GM10248 (cell line): ENCODE measurements around the gene FBXW11.

Experiments
- CTCF ChIA-PET: fragments of 300-600 bp; sonication (Branson Sonifier 250); formaldehyde crosslinking; extraction: SDS; loops from one replicate; lab custom pipeline; 2021; ENCODE audit warnings: antibody characterized with exemption; lab: Yijun Ruan, JAX
- POLR2A ChIA-PET: fragments of 350-650 bp; sonication (Branson Sonifier 250); formaldehyde crosslinking; extraction: SDS; loops from one replicate; lab custom pipeline; 2020; ENCODE audit warnings: antibody characterized with exemption; lab: Yijun Ruan, JAX
- DNase-seq: peaks from one replicate; pipeline ENCODE4 v3.0.0; 2012; ENCODE audit errors: extremely low spot score
- TF ChIP-seq, protein P1 (sequence below): IDR thresholded peaks from 2 replicates; pipeline ENCODE4 v1.5.1; 2012; ENCODE audit warnings: mild to moderate bottlenecking, low read depth; ENCODE audit errors: extremely low read depth, missing control alignments, control extremely low read depth

The FBXW11 gene

DNA sequence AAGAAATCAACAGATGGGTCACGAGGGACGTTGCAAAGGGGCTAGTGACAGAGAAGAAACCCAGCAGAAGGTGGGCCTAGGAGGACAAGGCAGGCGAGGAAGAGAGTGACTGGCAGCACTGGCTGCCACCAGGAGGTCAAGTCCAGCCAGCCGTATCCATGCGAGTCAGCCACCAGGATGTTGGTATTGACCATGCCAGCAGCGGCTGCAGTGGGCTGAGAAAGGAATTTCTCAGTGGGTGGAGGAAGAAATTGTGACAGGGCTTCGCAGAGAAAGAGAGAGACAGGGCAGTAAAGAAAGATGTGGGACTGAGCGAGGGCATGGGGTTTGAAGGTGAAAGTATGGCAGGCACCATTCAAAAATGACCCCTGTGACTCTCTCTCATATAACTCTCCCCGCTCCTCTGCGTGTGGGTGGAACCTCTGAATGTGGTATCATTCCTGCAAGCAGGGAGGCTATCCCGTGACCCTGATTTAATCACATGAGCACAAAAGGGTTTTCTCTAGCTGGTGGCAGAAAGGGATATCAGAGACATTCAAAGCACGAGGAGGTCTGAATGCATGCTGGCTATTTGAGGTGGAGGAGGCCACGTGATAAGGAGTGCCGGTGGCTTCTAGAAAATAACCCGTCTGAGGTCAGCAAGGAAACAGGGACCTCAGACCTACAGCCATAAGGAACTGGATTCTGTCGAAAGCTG lies 45.4 kb upstream of the FBXW11 start:
- ChIA-PET CTCF (interaction anchor here (1.2 to 1.3 kb wide), 2 partner anchors 140 kb away, joined by 3 to 4 read pairs; no protein-coding TSS in a partner anchor), POLR2A (no interaction called here)
- TF ChIP-seq, protein P1, sequence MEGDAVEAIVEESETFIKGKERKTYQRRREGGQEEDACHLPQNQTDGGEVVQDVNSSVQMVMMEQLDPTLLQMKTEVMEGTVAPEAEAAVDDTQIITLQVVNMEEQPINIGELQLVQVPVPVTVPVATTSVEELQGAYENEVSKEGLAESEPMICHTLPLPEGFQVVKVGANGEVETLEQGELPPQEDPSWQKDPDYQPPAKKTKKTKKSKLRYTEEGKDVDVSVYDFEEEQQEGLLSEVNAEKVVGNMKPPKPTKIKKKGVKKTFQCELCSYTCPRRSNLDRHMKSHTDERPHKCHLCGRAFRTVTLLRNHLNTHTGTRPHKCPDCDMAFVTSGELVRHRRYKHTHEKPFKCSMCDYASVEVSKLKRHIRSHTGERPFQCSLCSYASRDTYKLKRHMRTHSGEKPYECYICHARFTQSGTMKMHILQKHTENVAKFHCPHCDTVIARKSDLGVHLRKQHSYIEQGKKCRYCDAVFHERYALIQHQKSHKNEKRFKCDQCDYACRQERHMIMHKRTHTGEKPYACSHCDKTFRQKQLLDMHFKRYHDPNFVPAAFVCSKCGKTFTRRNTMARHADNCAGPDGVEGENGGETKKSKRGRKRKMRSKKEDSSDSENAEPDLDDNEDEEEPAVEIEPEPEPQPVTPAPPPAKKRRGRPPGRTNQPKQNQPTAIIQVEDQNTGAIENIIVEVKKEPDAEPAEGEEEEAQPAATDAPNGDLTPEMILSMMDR, result no peak
- DNase-seq, result no peak

DNA sequence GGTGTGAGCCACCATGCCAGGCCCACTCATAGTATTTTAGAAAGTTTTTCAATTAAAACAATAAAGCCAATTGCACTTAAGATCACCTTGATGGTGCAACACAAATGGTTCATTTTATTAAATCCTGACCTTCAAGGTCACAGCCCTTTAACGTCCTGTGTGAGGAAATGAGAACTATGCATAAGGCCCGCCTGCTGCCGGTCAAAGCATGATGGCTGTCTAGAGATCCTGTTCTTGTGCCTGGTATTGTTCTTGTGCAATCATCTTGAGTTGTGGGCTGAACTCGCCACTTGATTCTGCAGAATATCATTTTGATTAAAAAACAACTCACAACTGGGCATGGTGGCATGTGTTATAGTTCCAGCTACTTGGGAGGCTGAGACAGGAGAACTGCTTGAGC lies 43.6 kb upstream of the FBXW11 start:
- POLR2A ChIA-PET, result no interaction called here
- DNase-seq, result no peak
- CTCF ChIA-PET, result interaction anchor here (1.4 kb wide), 1 partner anchor 9 kb away, joined by 4 read pairs; no protein-coding TSS in a partner anchor
- TF ChIP-seq, protein P1, result no peak

DNA sequence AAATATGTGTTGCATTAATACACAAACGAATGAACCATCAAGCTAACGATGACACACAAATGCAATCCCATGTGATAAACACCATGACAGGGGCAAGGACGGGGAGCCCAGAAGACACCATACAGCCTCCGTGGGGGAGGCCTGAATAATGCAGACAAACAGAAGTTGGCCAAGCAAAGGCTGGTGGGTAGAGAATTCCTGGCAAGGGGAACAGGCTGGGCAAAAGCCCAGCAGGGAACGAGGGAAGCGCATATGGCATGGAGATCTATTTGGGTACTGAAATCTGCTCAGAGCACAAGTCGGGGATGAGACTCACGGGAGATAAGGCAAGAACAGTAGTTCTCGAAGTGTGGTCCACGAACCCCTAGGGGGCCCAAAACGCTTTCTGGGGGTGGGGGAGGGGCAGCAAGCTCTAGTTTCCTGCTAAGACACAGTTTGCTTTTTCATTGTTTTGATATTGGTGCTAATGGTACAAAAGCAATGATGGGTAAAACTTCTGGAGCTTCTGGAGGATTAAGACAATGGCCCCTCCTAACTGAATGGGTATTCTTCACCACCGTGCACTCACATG lies 42.9 kb upstream of the FBXW11 start:
- TF ChIP-seq, protein P1, result no peak
- POLR2A ChIA-PET, result no interaction called here
- no peak for DNase-seq
- CTCF ChIA-PET, result interaction anchor here (1.4 kb wide), 1 partner anchor 8 kb away, joined by 4 read pairs; no protein-coding TSS in a partner anchor

GRCh38 chr5:172048539-172049101 lies 42.2 kb upstream of the FBXW11 start:
- POLR2A ChIA-PET, result no interaction called here

GRCh38 chr5:172048170-172048422 lies 41.7 kb upstream of the FBXW11 start:
- no peak for DNase-seq
- CTCF ChIA-PET, result interaction anchor here (1.2 to 1.5 kb wide), 4 partner anchors 11 to 137 kb away, joined by 3 to 5 read pairs (median 3); no protein-coding TSS in a partner anchor
- POLR2A ChIA-PET, result no interaction called here
- TF ChIP-seq, protein P1, result no peak

More at GRCh38 chr5:172048539-172049101, 42.2 kb upstream of the FBXW11 start:
- DNase-seq, result no peak
- TF ChIP-seq, protein P1, result no peak
- CTCF ChIA-PET, result interaction anchor here (1.4 to 1.5 kb wide), 3 partner anchors 10 to 137 kb away, joined by 3 to 5 read pairs (median 3); no protein-coding TSS in a partner anchor

GRCh38 chr5:172046593-172046992 lies 40.2 kb upstream of the FBXW11 start:
- DNase-seq, result no peak
- TF ChIP-seq, protein P1, result no peak
- ChIA-PET CTCF (interaction anchor here (0.9 to 2.9 kb wide), 4 partner anchors 11 to 135 kb away, joined by 3 to 15 read pairs (median 7); no protein-coding TSS in a partner anchor), POLR2A (no interaction called here)
